Measurements from ENCODE around the gene IL18RAP.

GRCh38 chr2:102399499-102400141 is 23.3 kb upstream of the IL18RAP start:
- no peak for TF ChIP-seq CTCF (IDR thresholded peaks at IDR 0.05)
- no peak for TF ChIP-seq POLR2A (IDR thresholded peaks at IDR 0.05)
- no peak for TF ChIP-seq POLR2AphosphoS5 (IDR thresholded peaks at IDR 0.05)
- no peak for TF ChIP-seq EP300 (IDR thresholded peaks at IDR 0.05)

All from sigmoid colon (tissue), 4 donors.